ENCODE data around the gene WDR1. TPM values are rescaled to one million over a fixed set of nuclear protein-coding genes. Genes with fewer than 3 reads are reported as not detected.

The WDR1 gene
- total RNA-seq, 4 donors from 2014 or later: 122 to 238 (median 213) TPM

- Histone ChIP-seq H3K27ac (peak overlapping the region in 2 of 3 donors; percentile 50 to 52), H3K4me1 (peaks cover 13 to 34% of the 10 kb centered on the region in 2 donors), H3K9me3 (no peaks in the 10 kb centered on the region), H3K36me3 (no peaks in the 10 kb centered on the region), H3K4me3 (replicated peaks in 1 of 3) (no peak overlapping the region), H3K27me3 (no peaks in the 10 kb centered on the region)
- DNase-seq: no peak
- 44 to 52% methylated on average over 17 to 18 of the region's 18 CpGs for WGBS, 2 donors
- intact Hi-C loops (cut with DNase I): no loop called here
- TF ChIP-seq CTCF (IDR thresholded peaks at IDR 0.05) (no peak), POLR2A (IDR thresholded peaks at IDR 0.05) (no peak)
Observed at GRCh38 chr4:10033191-10033881, 83.3 kb downstream of the WDR1 start.

- Histone ChIP-seq H3K36me3 (no peaks in the 10 kb centered on the region), H3K27ac (peak overlapping the region in 2 of 3 donors; percentile 50 to 52), H3K9me3 (no peaks in the 10 kb centered on the region), H3K4me1 (peaks cover 13 to 34% of the 10 kb centered on the region in 2 donors), H3K27me3 (no peaks in the 10 kb centered on the region), H3K4me3 (replicated peaks in 1 of 3) (no peak overlapping the region)
- DNase-seq: peak in 1 of 2 donors; percentile 41
- no peak for TF ChIP-seq CTCF (IDR thresholded peaks at IDR 0.05)
- 55 to 60% methylated on average over 6 of the region's 6 CpGs for WGBS, 2 donors
- intact Hi-C loops (cut with DNase I): no loop called here
Observed at GRCh38 chr4:10032625-10033024, 84.0 kb downstream of the WDR1 start.

GRCh38 chr4:10031668-10032590, 84.7 kb downstream of the WDR1 start:
- H3K9me3 ChIP-seq: no peaks in the 10 kb centered on the region

GRCh38 chr4:10030972-10031667, 85.5 kb downstream of the WDR1 start:
- TF ChIP-seq POLR2A (IDR thresholded peaks at IDR 0.05) (no peak), CTCF (IDR thresholded peaks at IDR 0.05) (no peak)
- no peak for DNase-seq
- 61 to 80% methylated on average over 7 of the region's 7 CpGs for WGBS, 2 donors
- no peaks in the 10 kb centered on the region for H3K27me3 ChIP-seq
- intact Hi-C loops (cut with DNase I): no loop called here
- no peak overlapping the region for H3K4me3 ChIP-seq (replicated peaks in 1 of 3)
- no peaks in the 10 kb centered on the region for H3K36me3 ChIP-seq
- H3K27ac ChIP-seq: no peak overlapping the region
- peaks cover 13 to 34% of the 10 kb centered on the region in 2 donors for H3K4me1 ChIP-seq
- H3K9me3 ChIP-seq: no peaks in the 10 kb centered on the region

More at GRCh38 chr4:10031668-10032590, 84.7 kb downstream of the WDR1 start:
- Histone ChIP-seq H3K4me1 (peaks cover 13 to 34% of the 10 kb centered on the region in 2 donors), H3K27ac (peak overlapping the region in 2 of 3 donors; percentile 33 to 36), H3K4me3 (replicated peaks in 1 of 3) (no peak overlapping the region), H3K27me3 (no peaks in the 10 kb centered on the region), H3K36me3 (no peaks in the 10 kb centered on the region)
- WGBS, 2 donors: 74 to 82% methylated on average over 10 of the region's 10 CpGs
- intact Hi-C loops (cut with DNase I): no loop called here
- no peak for DNase-seq
- no peak for TF ChIP-seq CTCF (IDR thresholded peaks at IDR 0.05)
- no peak for TF ChIP-seq POLR2A (IDR thresholded peaks at IDR 0.05)

All from thyroid gland (tissue), 4 donors.